CD4-positive, alpha-beta T cell treated with Interleukin-4 for 1 hour (primary cell): ENCODE data around the gene HMOX1.
"Not testable (repeated sequence)": the region's sequence is repeated elsewhere in the genome, so short reads cannot be mapped to it uniquely, and the experiment has no call there.

Experiments
- DNase-seq, 2 donors: peaks; one replicate each; pipeline ENCODE4 v3.0.0-alpha.2; 2020 to 2022

HMOX1 gene

GRCh38 chr22:35350539-35351503 is 30.1 kb upstream of the HMOX1 start:
- peak; percentile 88 to 91 for DNase-seq

GRCh38 chr22:35352214-35353111 is 28.4 kb upstream of the HMOX1 start:
- DNase-seq: peak; percentile 36 to 88

GRCh38 chr22:35353318-35353717 is 27.6 kb upstream of the HMOX1 start:
- DNase-seq: no peak

- no peak for DNase-seq
Measured at GRCh38 chr22:35354068-35354467, 26.8 kb upstream of the HMOX1 start.

GRCh38 chr22:35357883-35358621 is 22.8 kb upstream of the HMOX1 start:
- DNase-seq: no peak

- no peak for DNase-seq
Measured at GRCh38 chr22:35359380-35360065, 21.4 kb upstream of the HMOX1 start.

GRCh38 chr22:35361001-35361558 is 19.8 kb upstream of the HMOX1 start:
- DNase-seq: no peak

- no peak for DNase-seq
Measured at GRCh38 chr22:35363566-35364086, 17.3 kb upstream of the HMOX1 start.

- not testable (repeated sequence) for DNase-seq
Measured at GRCh38 chr22:35364230-35364629, 16.7 kb upstream of the HMOX1 start.

- peak in 1 of 2 donors; percentile 74 for DNase-seq
Measured at GRCh38 chr22:35367331-35367886, 13.5 kb upstream of the HMOX1 start.

- no peak for DNase-seq
Measured at GRCh38 chr22:35368386-35368785, 12.5 kb upstream of the HMOX1 start.

GRCh38 chr22:35369996-35370395 is 10.9 kb upstream of the HMOX1 start:
- DNase-seq: no peak

- DNase-seq: no peak
Measured at GRCh38 chr22:35373781-35374180, 7.1 kb upstream of the HMOX1 start.

GRCh38 chr22:35375031-35375430 is 5.9 kb upstream of the HMOX1 start:
- no peak for DNase-seq

GRCh38 chr22:35375526-35375925 is 5.4 kb upstream of the HMOX1 start:
- no peak for DNase-seq

GRCh38 chr22:35376728-35377472 is 4.0 kb upstream of the HMOX1 start:
- DNase-seq: peak; percentile 49 to 87

- no peak for DNase-seq
Measured at GRCh38 chr22:35377735-35378134, 3.2 kb upstream of the HMOX1 start.

- DNase-seq: no peak
Measured at GRCh38 chr22:35378621-35379020, 2.3 kb upstream of the HMOX1 start.

- no peak for DNase-seq
Measured at GRCh38 chr22:35379146-35379993, 1.5 kb upstream of the HMOX1 start.

- no peak for DNase-seq
Measured at GRCh38 chr22:35380013-35380412, 883 bp upstream of the HMOX1 start.
